ENCODE measurements around the gene RCVRN.

- TF ChIP-seq CTCF (conservative IDR thresholded peaks at IDR 0.05 in 1 of 2, IDR thresholded peaks at IDR 0.05 in 1 of 2; ENCODE audit: low read depth in 1 of 2, low read length in 2 of 2): no peak
- TF ChIP-seq EZH2 (IDR thresholded peaks at IDR 0.05; ENCODE audit: low read length, missing control alignments): no peak
These were observed 24.5 kb downstream of the RCVRN start for GRCh38 chr17:9880582-9880999.
